Measurements from ENCODE around the gene TERB1. TPM values are rescaled to one million over a fixed set of nuclear protein-coding genes. Genes with fewer than 3 reads are reported as not detected.
"Not testable (repeated sequence)": the region's sequence is repeated elsewhere in the genome, so short reads cannot be mapped to it uniquely, and the experiment has no call there.

TERB1 gene
- total RNA-seq, 2 experiments from 2014 or later = 0.15 TPM; not detected in 1

- H3K27ac Mint-ChIP-seq = no peak overlapping the region
- CTCF ChIA-PET = interaction anchor here (3.3 kb wide), 1 partner anchor 20 kb away, joined by 20 read pairs; the partner anchor contains the start of gene NAE1
- no peak overlapping the region for H3K4me3 Mint-ChIP-seq
Measured at GRCh38 chr16:66810391-66810790, 9.0 kb upstream of the TERB1 start.

GRCh38 chr16:66809765-66810164 lies 8.4 kb upstream of the TERB1 start:
- Mint-ChIP-seq H3K27ac (no peak overlapping the region), H3K4me3 (no peak overlapping the region), H3K9me3 (no peaks in the 10 kb centered on the region), H3K36me3 (ENCODE audit: low read depth) (peaks cover 58% of the 10 kb centered on the region), H3K4me1 (no peaks in the 10 kb centered on the region), H3K27me3 (no peaks in the 10 kb centered on the region)
- ChIA-PET POLR2A (interaction anchor here (1.3 kb wide), 1 partner anchor 21 kb away, joined by 3 read pairs; the partner anchor contains the start of gene NAE1), CTCF (interaction anchor here (3.3 kb wide), 1 partner anchor 20 kb away, joined by 20 read pairs; the partner anchor contains the start of gene NAE1)
- no peak for DNase-seq

More at GRCh38 chr16:66810391-66810790, 9.0 kb upstream of the TERB1 start:
- H3K4me1 Mint-ChIP-seq = no peaks in the 10 kb centered on the region
- no peak for DNase-seq
- POLR2A ChIA-PET = no interaction called here
- H3K27me3 Mint-ChIP-seq = no peaks in the 10 kb centered on the region
- no peaks in the 10 kb centered on the region for H3K9me3 Mint-ChIP-seq
- H3K36me3 Mint-ChIP-seq (ENCODE audit: low read depth) = peaks cover 58% of the 10 kb centered on the region

GRCh38 chr16:66802159-66802558 lies 775 bp upstream of the TERB1 start:
- Mint-ChIP-seq H3K27me3 (no peaks in the 10 kb centered on the region), H3K36me3 (ENCODE audit: low read depth) (peaks cover 29% of the 10 kb centered on the region), H3K27ac (no peak overlapping the region), H3K4me1 (no peaks in the 10 kb centered on the region), H3K4me3 (no peak overlapping the region), H3K9me3 (no peaks in the 10 kb centered on the region)
- ChIA-PET POLR2A (no interaction called here), CTCF (interaction anchor here (0.6 kb wide), 1 partner anchor 9 kb away, joined by 3 read pairs; no protein-coding TSS in a partner anchor)
- no peak for DNase-seq

- no peak for DNase-seq
- Mint-ChIP-seq H3K4me1 (no peaks in the 10 kb centered on the region), H3K4me3 (no peak overlapping the region), H3K27ac (no peak overlapping the region), H3K36me3 (ENCODE audit: low read depth) (peaks cover 29% of the 10 kb centered on the region), H3K9me3 (no peaks in the 10 kb centered on the region), H3K27me3 (no peaks in the 10 kb centered on the region)
- CTCF ChIA-PET = no interaction called here
- POLR2A ChIA-PET = no interaction called here
Measured at GRCh38 chr16:66800856-66801255, 528 bp downstream of the TERB1 start.

- ChIA-PET POLR2A (no interaction called here), CTCF (no interaction called here)
- H3K27ac Mint-ChIP-seq = no peak overlapping the region
- H3K36me3 Mint-ChIP-seq (ENCODE audit: low read depth) = peaks cover 5% of the 10 kb centered on the region
- H3K4me1 Mint-ChIP-seq = no peaks in the 10 kb centered on the region
- no peak overlapping the region for H3K4me3 Mint-ChIP-seq
- no peaks in the 10 kb centered on the region for H3K27me3 Mint-ChIP-seq
- no peaks in the 10 kb centered on the region for H3K9me3 Mint-ChIP-seq
- no peak for DNase-seq
Measured at GRCh38 chr16:66798161-66798560, 3.2 kb downstream of the TERB1 start.

- H3K36me3 Mint-ChIP-seq (ENCODE audit: low read depth); POLR2A ChIA-PET; H3K4me3 Mint-ChIP-seq; H3K4me1 Mint-ChIP-seq; H3K27ac Mint-ChIP-seq; H3K27me3 Mint-ChIP-seq; DNase-seq; H3K9me3 Mint-ChIP-seq: not testable (repeated sequence)
- CTCF ChIA-PET = interaction anchor here (0.8 kb wide), 1 partner anchor 37 kb away, joined by 3 read pairs; the partner anchor contains the start of gene NAE1
Measured at GRCh38 chr16:66793984-66794383, 7.4 kb downstream of the TERB1 start.

- ChIA-PET CTCF (no interaction called here), POLR2A (no interaction called here)
Measured at GRCh38 chr16:66790130-66790733, 11.2 kb downstream of the TERB1 start.

GRCh38 chr16:66787427-66787826 lies 14.0 kb downstream of the TERB1 start:
- DNase-seq = no peak
- no peaks in the 10 kb centered on the region for H3K36me3 Mint-ChIP-seq (ENCODE audit: low read depth)
- no peaks in the 10 kb centered on the region for H3K9me3 Mint-ChIP-seq
- H3K27me3 Mint-ChIP-seq = peaks cover 9% of the 10 kb centered on the region
- POLR2A ChIA-PET = no interaction called here
- no peak overlapping the region for H3K4me3 Mint-ChIP-seq
- no peaks in the 10 kb centered on the region for H3K4me1 Mint-ChIP-seq
- CTCF ChIA-PET = no interaction called here
- H3K27ac Mint-ChIP-seq = no peak overlapping the region

More at GRCh38 chr16:66790130-66790733, 11.2 kb downstream of the TERB1 start:
- DNase-seq = no peak
- no peak overlapping the region for H3K4me3 Mint-ChIP-seq
- H3K9me3 Mint-ChIP-seq = no peaks in the 10 kb centered on the region
- H3K27me3 Mint-ChIP-seq = peaks cover 9% of the 10 kb centered on the region
- H3K4me1 Mint-ChIP-seq = no peaks in the 10 kb centered on the region
- no peaks in the 10 kb centered on the region for H3K36me3 Mint-ChIP-seq (ENCODE audit: low read depth)
- H3K27ac Mint-ChIP-seq = no peak overlapping the region

- Mint-ChIP-seq H3K27me3 (peaks cover 5% of the 10 kb centered on the region), H3K27ac (no peak overlapping the region), H3K4me3 (no peak overlapping the region), H3K36me3 (ENCODE audit: low read depth) (no peaks in the 10 kb centered on the region), H3K4me1 (no peaks in the 10 kb centered on the region), H3K9me3 (no peaks in the 10 kb centered on the region)
- DNase-seq = no peak
- ChIA-PET CTCF (no interaction called here), POLR2A (no interaction called here)
Measured at GRCh38 chr16:66786551-66786950, 14.8 kb downstream of the TERB1 start.

- ChIA-PET CTCF (interaction anchor here (1.3 to 1.7 kb wide), 4 partner anchors 24 to 97 kb away, joined by 3 to 7 read pairs (median 5); partner anchors contain the start of gene NAE1), POLR2A (no interaction called here)
- Mint-ChIP-seq H3K27ac (no peak overlapping the region), H3K36me3 (ENCODE audit: low read depth) (no peaks in the 10 kb centered on the region), H3K4me3 (no peak overlapping the region), H3K9me3 (no peaks in the 10 kb centered on the region), H3K4me1 (no peaks in the 10 kb centered on the region), H3K27me3 (no peaks in the 10 kb centered on the region)
- no peak for DNase-seq
Measured at GRCh38 chr16:66776457-66776856, 24.9 kb downstream of the TERB1 start.

GRCh38 chr16:66774981-66775380 lies 26.4 kb downstream of the TERB1 start:
- Mint-ChIP-seq H3K4me1 (no peaks in the 10 kb centered on the region), H3K4me3 (no peak overlapping the region), H3K36me3 (ENCODE audit: low read depth) (no peaks in the 10 kb centered on the region), H3K27me3 (no peaks in the 10 kb centered on the region), H3K9me3 (no peaks in the 10 kb centered on the region), H3K27ac (no peak overlapping the region)
- ChIA-PET POLR2A (no interaction called here), CTCF (interaction anchor here (1.9 kb wide), 1 partner anchor 23 kb away, joined by 4 read pairs; the partner anchor contains the start of gene DYNC1LI2)
- DNase-seq = no peak

- DNase-seq = no peak
- no peaks in the 10 kb centered on the region for H3K4me1 Mint-ChIP-seq
- H3K27me3 Mint-ChIP-seq = peaks cover 8% of the 10 kb centered on the region
- H3K27ac Mint-ChIP-seq = no peak overlapping the region
- H3K9me3 Mint-ChIP-seq = no peaks in the 10 kb centered on the region
- POLR2A ChIA-PET = no interaction called here
- H3K4me3 Mint-ChIP-seq = no peak overlapping the region
- H3K36me3 Mint-ChIP-seq (ENCODE audit: low read depth) = no peaks in the 10 kb centered on the region
- CTCF ChIA-PET = no interaction called here
Measured at GRCh38 chr16:66758086-66758485, 43.3 kb downstream of the TERB1 start.

GRCh38 chr16:66754819-66755218 lies 46.6 kb downstream of the TERB1 start:
- no peak for DNase-seq
- Mint-ChIP-seq H3K36me3 (ENCODE audit: low read depth) (peaks cover 4% of the 10 kb centered on the region), H3K27me3 (peaks cover 15% of the 10 kb centered on the region), H3K4me1 (peaks cover 15% of the 10 kb centered on the region), H3K9me3 (no peaks in the 10 kb centered on the region), H3K4me3 (no peak overlapping the region), H3K27ac (no peak overlapping the region)
- ChIA-PET CTCF (interaction anchor here (1.4 to 4.1 kb wide), 3 partner anchors 14 to 146 kb away, joined by 3 to 17 read pairs (median 10); partner anchors contain the start of gene NAE1), POLR2A (no interaction called here)

- H3K27ac Mint-ChIP-seq = no peak overlapping the region
- ChIA-PET CTCF (interaction anchor here (2.8 to 4.1 kb wide), 2 partner anchors 13 to 76 kb away, joined by 10 to 17 read pairs; partner anchors contain the start of gene NAE1), POLR2A (no interaction called here)
- H3K9me3 Mint-ChIP-seq = no peaks in the 10 kb centered on the region
- no peak for DNase-seq
- H3K4me3 Mint-ChIP-seq = no peak overlapping the region
- peaks cover 21% of the 10 kb centered on the region for H3K4me1 Mint-ChIP-seq
- H3K27me3 Mint-ChIP-seq = peaks cover 15% of the 10 kb centered on the region
- peaks cover 7% of the 10 kb centered on the region for H3K36me3 Mint-ChIP-seq (ENCODE audit: low read depth)
Measured at GRCh38 chr16:66754211-66754610, 47.2 kb downstream of the TERB1 start.
